HG03521 (cell line): ENCODE data around the gene CDH12.
"Not testable (repeated sequence)": the region's sequence is repeated elsewhere in the genome, so short reads cannot be mapped to it uniquely, and the experiment has no call there.

Experiments
- ATAC-seq: cut with Tn5 transposase; IDR thresholded peaks from one replicate; pipeline ENCODE4 v1.9.1; 2021; ENCODE audit warnings: mild to moderate bottlenecking, moderate library complexity; ENCODE audit not compliant: unreplicated experiment

The CDH12 gene

DNA sequence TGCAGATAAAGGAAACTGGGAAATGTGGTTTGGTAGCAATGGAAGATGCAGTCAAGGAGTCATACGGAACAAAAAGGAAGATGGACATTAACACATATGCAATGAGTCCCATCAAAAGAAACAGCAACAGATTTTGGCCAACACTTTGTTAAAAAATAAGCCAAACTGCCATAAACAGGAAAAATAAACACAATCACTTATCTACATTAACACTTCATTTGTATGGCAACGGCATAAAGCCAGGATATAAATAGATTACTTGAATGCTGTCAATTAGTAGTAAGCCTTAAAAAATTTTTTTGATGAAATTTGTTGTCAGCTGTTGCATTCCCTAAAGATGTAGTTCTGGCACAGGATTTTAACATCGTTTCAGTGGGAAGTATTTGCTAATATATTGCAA is 190.8 kb downstream of the CDH12 start:
- ATAC-seq = no peak

- ATAC-seq = no peak
Observed at GRCh38 chr5:22651355-22651754, 201.8 kb downstream of the CDH12 start.

- ATAC-seq = no peak
Observed at GRCh38 chr5:22650511-22650910, 202.6 kb downstream of the CDH12 start.

- ATAC-seq = no peak
Observed at GRCh38 chr5:22649074-22649473, 204.1 kb downstream of the CDH12 start.

DNA sequence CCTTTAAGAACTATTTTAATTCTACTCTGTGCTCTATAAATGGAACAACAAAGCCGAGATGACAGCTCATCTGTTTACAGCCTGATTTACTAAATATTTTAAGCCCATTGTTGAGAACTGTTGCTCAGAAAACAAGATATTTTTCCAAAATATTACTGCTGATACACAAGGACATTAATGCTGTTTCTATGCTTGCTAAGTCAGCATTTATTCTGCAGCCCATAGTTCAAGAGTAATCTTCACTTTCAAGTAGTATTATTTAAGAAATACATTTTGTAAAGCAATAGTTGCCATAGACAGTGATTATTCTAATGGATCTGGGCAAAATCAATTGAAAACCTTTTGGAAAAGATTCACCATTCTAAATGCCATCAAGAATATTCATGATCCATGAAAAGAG is 208.3 kb downstream of the CDH12 start:
- ATAC-seq = no peak

DNA sequence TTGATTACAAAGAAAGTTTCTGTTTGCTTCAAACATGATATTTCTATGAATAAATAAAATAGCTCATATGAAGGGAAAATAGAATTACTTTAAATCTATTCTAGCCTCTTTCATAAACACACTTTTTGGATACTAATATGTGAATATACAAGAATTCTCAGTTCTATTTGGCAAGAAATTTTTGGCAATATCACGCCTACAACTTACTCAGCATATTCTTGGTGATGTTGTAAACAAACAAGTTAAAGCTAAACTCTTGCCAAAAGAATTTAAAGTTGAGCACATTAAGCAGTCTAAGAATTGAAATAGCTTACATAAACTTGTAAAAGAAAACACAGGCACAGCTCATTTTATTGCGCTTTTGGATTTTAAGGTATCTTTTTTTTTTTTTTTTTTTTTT is 209.8 kb downstream of the CDH12 start:
- no peak for ATAC-seq

DNA sequence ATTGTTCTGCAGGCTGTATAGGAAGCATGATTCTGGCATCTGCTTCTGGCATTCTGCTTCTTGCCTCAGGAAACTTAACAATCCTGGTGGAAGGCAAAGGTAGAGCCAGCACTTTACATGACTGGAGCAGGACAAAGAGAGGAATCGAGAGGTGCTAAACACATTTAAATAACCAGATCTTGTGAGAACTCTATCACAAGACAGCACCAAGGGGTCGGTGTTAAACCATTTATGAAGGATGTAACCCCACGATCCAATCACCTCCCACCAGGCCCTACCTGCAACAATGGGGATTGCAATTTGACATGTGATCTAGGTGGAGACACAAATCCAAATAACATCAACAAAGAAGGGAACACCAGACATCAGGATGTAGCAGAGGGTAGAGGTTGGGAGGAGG is 221.5 kb downstream of the CDH12 start:
- no peak for ATAC-seq

- no peak for ATAC-seq
Observed at GRCh38 chr5:22627029-22627428, 226.1 kb downstream of the CDH12 start.

DNA sequence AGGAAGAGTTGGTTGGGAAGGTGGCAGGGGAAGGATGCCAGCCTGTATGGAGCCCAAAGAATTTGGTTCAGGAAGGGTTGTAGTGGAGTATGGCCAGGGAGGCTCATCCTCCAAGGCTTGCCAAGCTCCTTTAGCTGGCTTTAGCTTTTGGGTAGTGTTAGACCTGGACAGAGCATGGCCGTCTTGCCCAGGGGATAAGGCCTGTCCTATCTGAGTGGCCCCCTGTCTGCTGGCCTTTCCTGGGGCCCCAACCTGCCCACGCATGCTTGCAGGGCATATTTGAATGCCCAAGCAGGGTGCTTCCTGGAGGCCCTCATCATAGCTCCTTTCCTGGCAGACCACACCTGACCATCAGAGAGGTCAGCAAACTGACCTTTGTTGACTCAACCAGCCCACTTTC is 227.7 kb downstream of the CDH12 start:
- no peak for ATAC-seq

- no peak for ATAC-seq
Observed at GRCh38 chr5:22621084-22621483, 232.1 kb downstream of the CDH12 start.

GRCh38 chr5:22615964-22616363 is 237.2 kb downstream of the CDH12 start:
- no peak for ATAC-seq

GRCh38 chr5:22614486-22615094 is 238.6 kb downstream of the CDH12 start:
- no peak for ATAC-seq

DNA sequence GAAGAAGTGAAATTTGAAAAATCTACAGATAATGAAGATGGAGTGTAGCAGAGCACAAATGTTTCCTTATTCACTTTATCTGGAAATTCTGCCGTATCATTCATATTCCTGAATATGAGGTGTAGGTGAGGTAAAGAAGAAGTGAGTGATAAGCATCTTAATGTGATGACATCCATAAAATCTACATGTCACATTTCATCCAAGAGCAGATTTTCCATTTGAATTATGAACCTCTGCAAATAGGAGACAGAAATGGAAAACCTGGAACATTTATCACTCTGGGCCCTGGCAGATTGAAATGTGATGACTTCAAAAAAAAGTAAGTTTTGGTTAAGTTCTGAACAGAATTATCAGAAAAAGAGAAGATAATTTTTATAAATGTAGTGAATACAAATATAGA is 240.2 kb downstream of the CDH12 start:
- no peak for ATAC-seq

- no peak for ATAC-seq
Observed at GRCh38 chr5:22611327-22611726, 241.8 kb downstream of the CDH12 start.

- ATAC-seq = not testable (repeated sequence)
Observed at GRCh38 chr5:22607498-22607897, 245.6 kb downstream of the CDH12 start.

DNA sequence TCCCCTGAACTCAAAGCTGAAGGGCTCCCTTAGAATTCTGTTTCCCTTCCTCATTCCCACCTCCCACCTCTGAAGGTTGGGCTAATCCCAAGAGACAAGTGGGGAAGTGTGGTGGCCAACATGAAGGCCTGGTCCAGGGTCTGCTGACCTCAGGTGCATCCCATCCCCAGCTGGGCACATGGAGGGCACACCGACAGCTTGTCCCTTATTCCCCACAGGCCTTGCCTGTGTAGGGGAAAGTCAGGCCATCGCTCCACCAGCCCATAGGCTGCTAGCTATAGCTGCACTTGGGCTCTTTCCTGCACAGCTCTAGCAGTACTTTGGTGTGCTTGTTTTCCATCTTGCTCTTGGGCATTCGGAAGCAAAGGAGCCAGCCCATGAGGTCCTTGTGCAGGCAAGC is 247.7 kb downstream of the CDH12 start:
- no peak for ATAC-seq

- no peak for ATAC-seq
Observed at GRCh38 chr5:22604711-22605110, 248.4 kb downstream of the CDH12 start.

GRCh38 chr5:22598796-22599195 is 254.3 kb downstream of the CDH12 start:
- ATAC-seq = no peak

GRCh38 chr5:22596404-22596970 is 256.7 kb downstream of the CDH12 start:
- no peak for ATAC-seq

DNA sequence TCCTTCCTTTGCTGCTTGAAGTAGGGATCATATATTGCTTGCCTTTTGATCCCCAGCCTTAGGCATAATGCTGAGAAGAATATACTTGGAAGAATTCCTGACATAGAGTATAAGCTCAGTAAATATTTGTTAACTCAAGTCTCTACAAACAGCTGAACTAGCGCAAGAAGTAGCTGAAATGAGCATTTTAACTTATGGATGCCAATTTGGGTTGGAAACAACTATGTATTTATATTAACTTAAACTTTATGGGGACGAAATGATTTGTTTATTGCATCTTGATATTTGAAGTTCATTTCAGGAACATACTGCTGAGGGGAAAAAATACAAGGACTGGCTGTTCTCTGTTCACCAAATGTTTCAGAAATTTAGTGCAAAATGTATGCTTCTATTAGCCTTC is 258.7 kb downstream of the CDH12 start:
- ATAC-seq = no peak

DNA sequence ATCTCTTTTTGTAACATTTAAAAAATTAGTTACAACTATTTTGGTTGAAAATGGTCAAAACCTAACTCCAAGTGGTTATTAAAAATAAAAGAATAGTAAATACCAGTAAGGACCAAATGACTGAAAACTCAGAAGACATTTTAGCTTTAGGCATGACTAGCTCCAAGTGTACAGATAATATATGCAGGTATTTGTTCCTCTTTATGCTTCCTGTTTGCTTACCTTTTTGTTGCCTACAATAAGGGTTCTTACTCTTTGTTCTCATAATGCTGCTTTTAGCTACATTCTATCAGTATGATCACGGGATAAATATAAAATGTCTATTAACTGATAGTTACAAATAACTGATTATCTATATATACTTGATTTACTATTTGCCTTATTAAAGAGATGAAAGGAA is 259.6 kb downstream of the CDH12 start:
- no peak for ATAC-seq

DNA sequence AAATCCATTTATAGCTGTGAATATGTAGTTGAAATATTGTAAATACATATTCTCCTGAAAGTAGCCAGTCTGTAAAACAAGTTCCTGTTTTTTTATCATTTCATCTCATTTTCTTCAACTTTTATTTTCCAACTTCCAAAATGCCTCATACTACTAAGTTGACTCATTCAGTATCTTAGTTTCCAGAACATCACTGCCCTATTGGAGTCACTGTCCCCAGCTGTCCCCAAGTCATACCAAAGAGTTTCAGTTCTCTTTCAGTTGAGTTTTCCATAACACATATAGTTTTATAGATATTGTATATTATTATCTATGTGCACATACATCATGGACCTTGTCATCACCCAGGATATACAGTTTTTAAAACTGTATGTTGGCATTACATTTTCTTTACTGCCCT is 261.7 kb downstream of the CDH12 start:
- no peak for ATAC-seq

DNA sequence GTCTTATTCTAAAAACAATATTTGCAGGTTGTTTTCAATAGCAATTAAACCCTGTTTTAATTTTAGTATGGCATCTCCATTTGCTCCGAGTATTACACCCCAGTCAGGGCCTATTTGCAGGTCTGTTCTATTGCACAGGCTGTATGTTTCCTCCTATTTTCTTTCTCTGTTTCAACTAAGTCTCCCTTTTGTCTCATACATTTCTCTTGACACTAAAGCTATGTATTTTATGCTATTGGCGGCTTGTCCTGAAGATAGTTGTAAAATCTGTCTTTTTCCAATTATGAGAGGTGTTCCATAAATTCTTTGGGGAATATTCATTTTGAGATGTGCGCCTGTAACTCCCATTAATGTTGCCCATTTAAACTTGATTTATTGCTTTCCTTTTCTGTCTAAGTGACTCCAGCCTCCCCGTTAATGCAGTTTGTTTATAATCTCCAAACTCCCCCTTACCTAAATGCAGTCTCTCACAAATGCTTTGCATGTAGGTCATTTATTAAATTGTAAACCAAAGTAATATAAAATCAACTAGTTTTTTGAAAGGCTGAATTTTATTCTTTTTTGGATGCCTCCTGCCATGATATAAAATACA is 262.4 kb downstream of the CDH12 start:
- ATAC-seq = no peak
